Measurements from ENCODE around the gene SNCG.
A peak's percentile ranks its signal among the peaks of the same experiment; 100 is the strongest.
"Not testable (repeated sequence)": the region's sequence is repeated elsewhere in the genome, so short reads cannot be mapped to it uniquely, and the experiment has no call there.

Gene SNCG

GRCh38 chr10:86970982-86971231 lies 12.5 kb downstream of the SNCG start:
- ChIA-PET POLR2A (interaction anchor here (0.8 to 1.3 kb wide), 3 partner anchors 10 to 16 kb away, joined by 3 to 4 read pairs (median 4); no protein-coding TSS in a partner anchor), CTCF (interaction anchor here (6.7 kb wide), 1 partner anchor 12 kb away, joined by 79 read pairs; the partner anchor contains the start of genes MMRN2 and SNCG)
- no peak for DNase-seq (ENCODE audit: low read depth, low spot score)
- H3K4me3 ChIP-seq (ENCODE audit: low read depth, low read length), result peak overlapping the region; percentile 65
- TF ChIP-seq CTCF (IDR thresholded peaks at IDR 0.05; ENCODE audit: insufficient read depth, low read length, missing control alignments), result no peak

- no peak for DNase-seq (ENCODE audit: low read depth, low spot score)
- ChIA-PET POLR2A (interaction anchor here (0.8 to 1.3 kb wide), 3 partner anchors 9 to 17 kb away, joined by 3 to 4 read pairs (median 4); no protein-coding TSS in a partner anchor), CTCF (interaction anchor here (6.7 kb wide), 1 partner anchor 13 kb away, joined by 79 read pairs; the partner anchor contains the start of genes MMRN2 and SNCG)
- H3K4me3 ChIP-seq (ENCODE audit: low read depth, low read length), result peak overlapping the region; percentile 65
- TF ChIP-seq CTCF (IDR thresholded peaks at IDR 0.05; ENCODE audit: insufficient read depth, low read length, missing control alignments), result peak; percentile 3
These were observed 13.0 kb downstream of the SNCG start for GRCh38 chr10:86971232-86971991.

- no peak for TF ChIP-seq CTCF (IDR thresholded peaks at IDR 0.05; ENCODE audit: insufficient read depth, low read length, missing control alignments)
- DNase-seq (ENCODE audit: low read depth, low spot score), result no peak
- H3K4me3 ChIP-seq (ENCODE audit: low read depth, low read length), result no peak overlapping the region
- ChIA-PET CTCF (no interaction called here), POLR2A (no interaction called here)
These were observed 14.4 kb downstream of the SNCG start for GRCh38 chr10:86972613-86973380.

GRCh38 chr10:86974484-86974883 lies 16.1 kb downstream of the SNCG start:
- CTCF ChIA-PET, result interaction anchor here (0.7 kb wide), 1 partner anchor 28 kb away, joined by 3 read pairs; no protein-coding TSS in a partner anchor
- POLR2A ChIA-PET, result no interaction called here

GRCh38 chr10:86976362-86977056 lies 18.1 kb downstream of the SNCG start:
- no peak for DNase-seq (ENCODE audit: low read depth, low spot score)
- POLR2A ChIA-PET, result no interaction called here
- CTCF ChIA-PET, result interaction anchor here (1.5 kb wide), 1 partner anchor 22 kb away, joined by 3 read pairs; no protein-coding TSS in a partner anchor
- H3K4me3 ChIP-seq (ENCODE audit: low read depth, low read length), result no peak overlapping the region
- no peak for TF ChIP-seq CTCF (IDR thresholded peaks at IDR 0.05; ENCODE audit: insufficient read depth, low read length, missing control alignments)

More at GRCh38 chr10:86974484-86974883, 16.1 kb downstream of the SNCG start:
- DNase-seq (ENCODE audit: low read depth, low spot score), result no peak
- no peak overlapping the region for H3K4me3 ChIP-seq (ENCODE audit: low read depth, low read length)
- TF ChIP-seq CTCF (IDR thresholded peaks at IDR 0.05; ENCODE audit: insufficient read depth, low read length, missing control alignments), result no peak

- not testable (repeated sequence) for DNase-seq (ENCODE audit: low read depth, low spot score); H3K4me3 ChIP-seq (ENCODE audit: low read depth, low read length)
- CTCF ChIA-PET, result interaction anchor here (1.0 kb wide), 1 partner anchor 12 kb away, joined by 3 read pairs; no protein-coding TSS in a partner anchor
- POLR2A ChIA-PET, result interaction anchor here (0.7 kb wide), 1 partner anchor 311 kb away, joined by 3 read pairs; no protein-coding TSS in a partner anchor
These were observed 20.1 kb downstream of the SNCG start for GRCh38 chr10:86978457-86978856.
